NCI-H345 treated with DMSO at 0.1 percent for 48 hours (cell line): ENCODE results near the gene PDIA3.
"Not testable (repeated sequence)": the region's sequence is repeated elsewhere in the genome, so short reads cannot be mapped to it uniquely, and the experiment has no call there.

ENCODE experiments used
- DNase-seq: peaks from one replicate; lab custom pipeline; 2025; ENCODE audit not compliant: unreplicated experiment; lab: John Stamatoyannopoulos, UW

Gene PDIA3

DNA sequence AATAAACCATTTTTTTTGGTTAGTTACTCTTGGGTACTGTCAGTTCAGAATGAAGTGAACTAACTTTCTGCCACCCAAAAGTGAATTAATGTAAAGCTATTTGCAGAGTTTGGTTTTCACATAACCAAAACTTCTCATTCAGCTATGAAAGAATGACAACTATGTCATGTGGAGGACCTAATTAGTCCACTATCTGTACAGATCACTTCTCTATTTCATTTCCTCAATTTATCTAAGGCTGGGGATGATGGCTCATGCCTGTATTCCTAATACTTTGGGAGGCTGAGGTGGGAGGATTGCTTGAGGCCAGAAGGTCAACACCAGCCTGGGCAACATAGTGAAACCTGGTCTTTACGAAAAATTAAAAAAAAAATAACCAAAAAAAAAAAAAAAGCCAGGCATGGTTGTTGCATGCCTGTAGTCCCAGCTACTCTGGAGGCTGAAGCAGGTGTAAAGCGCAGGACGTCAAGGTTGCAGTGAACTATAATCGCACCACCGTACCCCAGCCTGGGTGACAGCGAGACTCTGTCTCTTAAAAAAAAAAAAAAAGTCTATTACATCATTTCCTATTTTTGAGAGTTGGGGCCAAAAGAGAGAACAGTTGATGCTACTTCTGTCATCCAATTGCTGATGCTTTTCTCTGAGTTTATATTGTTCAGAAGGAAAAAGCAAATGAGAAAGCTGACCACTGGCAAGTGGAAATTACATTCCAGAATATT, 62.9 kb downstream of the PDIA3 start:
- DNase-seq: no peak

GRCh38 chr15:43815064-43815463, 68.8 kb downstream of the PDIA3 start:
- not testable (repeated sequence) for DNase-seq

DNA sequence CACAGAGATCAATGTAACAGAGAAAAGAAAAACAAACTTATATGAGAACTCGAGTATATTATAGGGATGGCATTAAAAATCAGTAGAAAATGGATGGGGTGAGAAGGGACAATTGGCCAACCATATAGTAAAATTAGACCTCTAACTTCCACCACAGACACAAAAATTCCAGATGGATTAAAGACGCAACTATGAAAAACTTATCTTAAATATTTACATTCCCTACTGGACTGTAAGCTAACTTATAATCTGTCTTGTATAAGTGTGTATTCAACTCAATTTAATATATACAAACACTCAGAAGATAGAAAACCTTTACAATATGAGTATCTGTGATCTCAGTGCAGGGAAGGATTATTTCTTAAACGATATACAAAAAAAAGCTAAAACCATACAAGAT, 75.3 kb downstream of the PDIA3 start:
- no peak for DNase-seq
